MM.1S (cell line): Measurements from ENCODE around the gene NAMPT.

ENCODE experiments used
- DNase-seq: peaks from one replicate; pipeline ENCODE4 v3.0.0-alpha.2; 2015
- H2AFZ ChIP-seq: fragments of 300-600 bp; sonication (generic); 2 replicates; pipeline ENCODE4 v1.6.0; 2016; ENCODE audit warnings: antibody characterized with exemption, low read length
- H3F3A ChIP-seq: fragments of 300-600 bp; sonication (generic); 2 replicates; pipeline ENCODE4 v1.6.1; 2016; ENCODE audit warnings: mild to moderate bottlenecking, antibody characterized with exemption, low read length, moderate library complexity, mixed read lengths; ENCODE audit not compliant: insufficient read depth
- H3K27ac ChIP-seq: fragments of 300-600 bp; sonication (generic); 2 replicates; pipeline ENCODE4 v1.5.1; 2016; ENCODE audit warnings: mild to moderate bottlenecking, low read length
- H3K27me3 ChIP-seq: fragments of 300-600 bp; sonication (generic); replicated peaks from 2 replicates; pipeline ENCODE4 v1.6.0; 2016; ENCODE audit warnings: low read length; ENCODE audit not compliant: insufficient read depth
- H3K36me3 ChIP-seq: fragments of 300-600 bp; sonication (generic); replicated peaks from 2 replicates; pipeline ENCODE4 v1.6.1; 2016; ENCODE audit warnings: mild to moderate bottlenecking, low read length, mixed read lengths; ENCODE audit not compliant: insufficient read depth
- H3K4me1 ChIP-seq: fragments of 300-600 bp; sonication (generic); 2 replicates; pipeline ENCODE4 v1.6.1; 2016; ENCODE audit warnings: low read length, mixed read lengths
- H3K4me2 ChIP-seq: fragments of 300-600 bp; sonication (generic); 2 replicates; pipeline ENCODE4 v1.6.0; 2016; ENCODE audit warnings: low read depth, low read length
- H3K4me3 ChIP-seq: fragments of 300-600 bp; sonication (generic); 2 replicates; pipeline ENCODE4 v1.5.1; 2016; ENCODE audit warnings: low read length, mixed read lengths
- H3K79me2 ChIP-seq: fragments of 300-600 bp; sonication (generic); 2 replicates; pipeline ENCODE4 v1.6.1; 2016; ENCODE audit warnings: mixed run types, low read length, mixed read lengths
- H3K9ac ChIP-seq: fragments of 300-600 bp; sonication (generic); 2 replicates; pipeline ENCODE4 v1.6.1; 2016; ENCODE audit warnings: low read length, mixed read lengths
- H3K9me2 ChIP-seq: fragments of 300-600 bp; sonication (generic); replicated peaks from 2 replicates; pipeline ENCODE4 v1.6.1; 2016; ENCODE audit warnings: mild to moderate bottlenecking, low read length, mixed read lengths; ENCODE audit not compliant: insufficient read depth
- H3K9me3 ChIP-seq: fragments of 300-600 bp; sonication (generic); replicated peaks from 2 replicates; pipeline ENCODE4 v1.6.1; 2016; ENCODE audit warnings: mild to moderate bottlenecking, low read length, mixed read lengths; ENCODE audit not compliant: insufficient read depth
- H4K20me1 ChIP-seq: fragments of 300-600 bp; sonication (generic); 2 replicates; pipeline ENCODE4 v1.6.1; 2016; ENCODE audit warnings: mild to moderate bottlenecking, low read length, moderate library complexity, mixed read lengths; ENCODE audit not compliant: insufficient read depth
- EZH2 ChIP-seq: fragments of 300-600 bp; sonication (generic); optimal IDR thresholded peaks from 2 replicates; pipeline ENCODE3; 2017; ENCODE audit warnings: low read depth, mild to moderate bottlenecking, antibody characterized with exemption, low read length, mixed read lengths
- EZH2phosphoT487 ChIP-seq: fragments of 300-600 bp; sonication (generic); IDR thresholded peaks from 2 replicates; pipeline ENCODE4 v1.6.1; 2018; ENCODE audit warnings: antibody characterized with exemption, low read length
- TF ChIP-seq, protein P1 (sequence below): fragments of 300-600 bp; sonication (generic); IDR thresholded peaks from 2 replicates; pipeline ENCODE4 v1.5.1; 2016; ENCODE audit warnings: antibody characterized with exemption, low read length, mixed read lengths

NAMPT gene

DNA sequence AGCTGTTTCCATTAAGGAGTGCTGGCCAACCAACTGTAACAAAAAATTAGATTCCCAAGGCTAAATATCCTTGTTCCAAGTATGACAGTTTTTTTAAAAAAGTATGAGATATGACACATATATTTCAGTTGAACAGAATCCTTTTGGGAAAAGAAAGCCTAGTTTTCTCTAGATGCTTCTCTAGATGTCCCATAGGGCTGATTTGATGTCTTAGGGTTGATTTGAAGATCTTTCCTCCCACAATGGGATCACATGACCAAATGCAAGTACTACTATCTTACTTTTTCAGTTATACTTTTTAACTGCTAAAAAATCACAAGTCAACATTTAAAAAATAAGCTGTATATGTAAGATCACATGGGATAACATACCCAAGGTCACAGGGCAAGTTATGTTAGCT is 3.7 kb downstream of the NAMPT start:
- Histone ChIP-seq H2AFZ (no peak overlapping the region), H3F3A (peaks cover 12% of the 10 kb centered on the region), H3K79me2 (peaks cover 81% of the 10 kb centered on the region), H3K36me3 (peaks cover 7% of the 10 kb centered on the region; the same call in 1 of the 2 replicates), H3K9me3 (no peaks in the 10 kb centered on the region), H3K27me3 (no peaks in the 10 kb centered on the region), H3K27ac (no peak overlapping the region), H3K4me2 (no peak overlapping the region), H3K4me1 (peaks cover 22% of the 10 kb centered on the region), H4K20me1 (peaks cover 7% of the 10 kb centered on the region; the same call in 1 of the 2 replicates), H3K9ac (no peak overlapping the region), H3K4me3 (no peak overlapping the region), H3K9me2 (no peaks in the 10 kb centered on the region)
- no peak for DNase-seq
- TF ChIP-seq EZH2phosphoT487 (no peak), EZH2 (no peak)
- TF ChIP-seq, protein P1, sequence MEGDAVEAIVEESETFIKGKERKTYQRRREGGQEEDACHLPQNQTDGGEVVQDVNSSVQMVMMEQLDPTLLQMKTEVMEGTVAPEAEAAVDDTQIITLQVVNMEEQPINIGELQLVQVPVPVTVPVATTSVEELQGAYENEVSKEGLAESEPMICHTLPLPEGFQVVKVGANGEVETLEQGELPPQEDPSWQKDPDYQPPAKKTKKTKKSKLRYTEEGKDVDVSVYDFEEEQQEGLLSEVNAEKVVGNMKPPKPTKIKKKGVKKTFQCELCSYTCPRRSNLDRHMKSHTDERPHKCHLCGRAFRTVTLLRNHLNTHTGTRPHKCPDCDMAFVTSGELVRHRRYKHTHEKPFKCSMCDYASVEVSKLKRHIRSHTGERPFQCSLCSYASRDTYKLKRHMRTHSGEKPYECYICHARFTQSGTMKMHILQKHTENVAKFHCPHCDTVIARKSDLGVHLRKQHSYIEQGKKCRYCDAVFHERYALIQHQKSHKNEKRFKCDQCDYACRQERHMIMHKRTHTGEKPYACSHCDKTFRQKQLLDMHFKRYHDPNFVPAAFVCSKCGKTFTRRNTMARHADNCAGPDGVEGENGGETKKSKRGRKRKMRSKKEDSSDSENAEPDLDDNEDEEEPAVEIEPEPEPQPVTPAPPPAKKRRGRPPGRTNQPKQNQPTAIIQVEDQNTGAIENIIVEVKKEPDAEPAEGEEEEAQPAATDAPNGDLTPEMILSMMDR, result no peak

DNA sequence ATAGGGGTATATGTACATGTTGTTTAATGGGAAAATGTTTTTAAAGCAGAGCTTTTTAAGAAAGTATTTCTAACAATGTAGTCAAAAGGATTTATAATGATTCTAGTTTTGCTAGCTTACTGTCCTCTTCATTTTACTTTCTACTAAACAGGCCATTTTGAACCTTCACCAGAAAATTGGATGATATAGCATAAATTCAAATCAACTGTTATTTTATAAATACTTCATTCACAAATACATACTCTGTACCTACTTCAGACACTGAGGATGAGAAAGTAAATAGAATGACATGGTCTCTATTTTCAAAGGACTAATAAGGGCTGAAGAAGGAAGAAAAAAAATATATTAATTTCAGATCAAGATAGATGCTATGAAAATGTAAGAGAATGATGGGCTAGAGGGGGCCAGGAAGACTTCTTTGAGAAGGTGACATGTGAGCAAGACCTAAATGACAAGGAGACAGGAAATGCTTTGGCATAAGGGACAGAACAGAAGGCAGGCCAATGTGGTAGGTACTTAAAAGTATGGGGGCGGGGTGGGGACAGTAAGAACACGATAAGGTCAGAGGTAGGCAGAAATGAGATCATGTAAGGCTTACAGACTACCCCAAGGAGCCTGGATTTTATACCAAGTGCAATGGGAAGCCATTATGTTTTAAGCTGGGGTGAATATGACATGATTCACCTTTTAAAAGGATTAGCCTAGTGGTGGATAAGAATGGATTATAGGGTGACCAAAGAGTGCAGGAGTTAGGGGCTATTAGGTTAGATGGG is 5.2 kb downstream of the NAMPT start:
- H3K4me2 ChIP-seq, result no peak overlapping the region
- H3K36me3 ChIP-seq, result peaks cover 7% of the 10 kb centered on the region; the same call in 1 of the 2 replicates

DNA sequence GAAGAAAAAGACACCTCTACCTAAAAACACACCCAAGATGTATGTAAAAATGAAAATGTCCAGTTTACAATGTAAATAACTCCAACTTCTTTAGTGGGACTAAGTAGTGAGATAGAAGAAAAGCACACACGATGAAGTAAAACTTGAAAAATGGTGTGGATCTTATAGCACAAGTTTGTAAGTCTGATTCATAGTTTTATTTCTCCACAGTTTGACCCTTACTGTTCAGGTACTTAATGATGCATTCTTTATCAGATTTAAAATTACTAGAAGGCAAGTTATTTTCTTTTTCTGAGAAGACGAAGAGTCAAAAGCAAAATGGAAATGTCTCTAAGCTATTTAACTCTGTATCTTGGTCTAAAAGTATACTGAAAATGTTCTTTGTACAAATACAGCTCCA is 6.1 kb downstream of the NAMPT start:
- Histone ChIP-seq H2AFZ (no peak overlapping the region), H3K79me2 (peaks cover 96% of the 10 kb centered on the region), H3K4me2 (no peak overlapping the region), H3K27ac (no peak overlapping the region), H3K36me3 (peaks cover 10% of the 10 kb centered on the region; the same call in 1 of the 2 replicates), H3K9ac (no peak overlapping the region), H3K4me1 (peaks cover 29% of the 10 kb centered on the region), H4K20me1 (peaks cover 7% of the 10 kb centered on the region; the same call in 1 of the 2 replicates), H3K4me3 (no peak overlapping the region), H3K27me3 (no peaks in the 10 kb centered on the region), H3K9me2 (no peaks in the 10 kb centered on the region), H3K9me3 (no peaks in the 10 kb centered on the region), H3F3A (peaks cover 16% of the 10 kb centered on the region)
- no peak for DNase-seq
- TF ChIP-seq EZH2phosphoT487 (no peak), EZH2 (no peak)
- TF ChIP-seq, protein P1, result no peak

More for the DNA sequence above, 5.2 kb downstream of the NAMPT start:
- Histone ChIP-seq H3F3A (peaks cover 15% of the 10 kb centered on the region), H2AFZ (no peak overlapping the region), H3K9me2 (no peaks in the 10 kb centered on the region), H3K9ac (no peak overlapping the region), H3K27me3 (no peaks in the 10 kb centered on the region), H3K4me1 (peaks cover 24% of the 10 kb centered on the region), H3K4me3 (no peak overlapping the region), H3K79me2 (peaks cover 96% of the 10 kb centered on the region), H4K20me1 (peaks cover 7% of the 10 kb centered on the region; the same call in 1 of the 2 replicates), H3K27ac (no peak overlapping the region), H3K9me3 (no peaks in the 10 kb centered on the region)
- TF ChIP-seq, protein P1, result no peak
- TF ChIP-seq EZH2phosphoT487 (no peak), EZH2 (no peak)
- DNase-seq, result no peak
